DND-41 (cell line): Measurements from ENCODE around the gene SLC35F6.

ENCODE experiments used
- ATAC-seq: fragments of 200-7000 bp; cut with Tn5 transposase; 3 replicates; pipeline ENCODE4 v1.9.1; 2021; ENCODE audit warnings: low read depth; ENCODE audit not compliant: insufficient read depth
- DNase-seq: peaks from one replicate; pipeline ENCODE4 v3.0.0-alpha.2; 2020
- H2AFZ ChIP-seq: 2 replicates; pipeline ENCODE4 v1.6.0; 2012; ENCODE audit warnings: low read depth, low read length
- H3K27ac ChIP-seq: 2 replicates; pipeline ENCODE4 v1.5.1; 2012; ENCODE audit warnings: low read length, inconsistent platforms
- H3K27me3 ChIP-seq: fragments of 200-600 bp; sonication (generic); 2 replicates; pipeline ENCODE4 v1.6.0; 2012; ENCODE audit warnings: low read length, mild to moderate bottlenecking, inconsistent platforms; ENCODE audit not compliant: insufficient read depth, poor library complexity
- H3K36me3 ChIP-seq: 2 replicates; pipeline ENCODE4 v1.5.1; 2012; ENCODE audit warnings: low read length, inconsistent platforms; ENCODE audit not compliant: insufficient read depth
- H3K4me1 ChIP-seq: 2 replicates; pipeline ENCODE4 v1.5.1; 2012; ENCODE audit warnings: mild to moderate bottlenecking, low read length; ENCODE audit not compliant: insufficient read depth
- H3K4me2 ChIP-seq: 2 replicates; pipeline ENCODE4 v1.6.0; 2012; ENCODE audit warnings: mild to moderate bottlenecking, moderate library complexity, low read length, inconsistent platforms; ENCODE audit not compliant: insufficient read depth
- H3K4me3 ChIP-seq, 2 experiments: fragments of 200-600 bp in 1 of 2; shearing (Covaris generic) in 1 of 2; 2 replicates each; pipeline ENCODE4 v1.5.1; 2012 to 2016; ENCODE audit warnings: inconsistent platforms in 2 of 2, low read length in 2 of 2, mild to moderate bottlenecking in 2 of 2, low read depth in 1 of 2, moderate library complexity in 1 of 2
- H3K79me2 ChIP-seq: 2 replicates; pipeline ENCODE4 v1.6.0; 2012; ENCODE audit warnings: low read length, inconsistent platforms; ENCODE audit not compliant: insufficient read depth
- H3K9ac ChIP-seq: 2 replicates; pipeline ENCODE4 v1.6.0; 2012; ENCODE audit warnings: low read depth, mild to moderate bottlenecking, inconsistent platforms, low read length, moderate library complexity
- H3K9me3 ChIP-seq: 2 replicates; pipeline ENCODE4 v1.5.1; 2012; ENCODE audit warnings: low read length, moderate library complexity, mild to moderate bottlenecking, inconsistent platforms; ENCODE audit not compliant: insufficient read depth, severe bottlenecking
- H4K20me1 ChIP-seq: 2 replicates; pipeline ENCODE4 v1.6.0; 2012; ENCODE audit warnings: low read length; ENCODE audit not compliant: insufficient read depth
- EZH2 ChIP-seq: IDR thresholded peaks from 3 replicates; pipeline ENCODE4 v1.6.1; 2012; ENCODE audit warnings: borderline replicate concordance, low read depth, mild to moderate bottlenecking, moderate library complexity, low read length, inconsistent platforms; ENCODE audit not compliant: severe bottlenecking
- TF ChIP-seq, protein P1 (sequence below): IDR thresholded peaks from 2 replicates; pipeline ENCODE4 v1.5.1; 2012; ENCODE audit warnings: borderline replicate concordance, low read length, moderate library complexity, mild to moderate bottlenecking; ENCODE audit not compliant: poor library complexity, severe bottlenecking; ENCODE audit errors: extremely low read depth

The SLC35F6 gene

DNA sequence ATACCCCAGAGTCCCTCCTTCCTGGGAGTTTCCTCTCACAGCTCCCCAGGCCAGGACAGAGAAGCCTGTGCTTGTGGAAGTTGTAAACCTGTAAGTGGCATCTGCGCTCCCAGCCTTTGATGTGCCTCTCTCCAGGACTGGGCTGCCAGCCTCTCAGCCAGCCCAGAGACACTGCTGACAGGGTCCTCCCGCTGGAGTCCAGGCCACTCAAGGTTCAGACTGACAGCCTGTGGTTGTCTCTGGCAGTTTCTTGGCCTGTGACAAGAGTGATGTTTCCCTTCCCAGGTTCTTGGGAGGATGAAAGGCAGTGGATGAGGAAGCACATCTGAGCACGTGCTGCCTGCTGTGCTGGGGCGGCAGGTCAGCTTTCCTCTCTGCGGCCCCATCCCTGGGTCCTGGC is 3.0 kb downstream of the SLC35F6 start:
- Histone ChIP-seq H3K79me2 (peaks cover 76% of the 10 kb centered on the region), H3K27me3 (no peaks in the 10 kb centered on the region), H3K9me3 (no peaks in the 10 kb centered on the region), H3K27ac (no peak overlapping the region), H4K20me1 (peaks cover 50% of the 10 kb centered on the region), H3K4me1 (peaks cover 34% of the 10 kb centered on the region), H3K4me3 (no peak overlapping the region), H3K9ac (peak overlapping the region; percentile 18; the same call in 1 of the 2 replicates), H3K4me2 (peak overlapping the region; percentile 24), H2AFZ (no peak overlapping the region), H3K36me3 (peaks cover 10% of the 10 kb centered on the region)
- no peak for DNase-seq
- TF ChIP-seq EZH2 = no peak
- TF ChIP-seq, protein P1, sequence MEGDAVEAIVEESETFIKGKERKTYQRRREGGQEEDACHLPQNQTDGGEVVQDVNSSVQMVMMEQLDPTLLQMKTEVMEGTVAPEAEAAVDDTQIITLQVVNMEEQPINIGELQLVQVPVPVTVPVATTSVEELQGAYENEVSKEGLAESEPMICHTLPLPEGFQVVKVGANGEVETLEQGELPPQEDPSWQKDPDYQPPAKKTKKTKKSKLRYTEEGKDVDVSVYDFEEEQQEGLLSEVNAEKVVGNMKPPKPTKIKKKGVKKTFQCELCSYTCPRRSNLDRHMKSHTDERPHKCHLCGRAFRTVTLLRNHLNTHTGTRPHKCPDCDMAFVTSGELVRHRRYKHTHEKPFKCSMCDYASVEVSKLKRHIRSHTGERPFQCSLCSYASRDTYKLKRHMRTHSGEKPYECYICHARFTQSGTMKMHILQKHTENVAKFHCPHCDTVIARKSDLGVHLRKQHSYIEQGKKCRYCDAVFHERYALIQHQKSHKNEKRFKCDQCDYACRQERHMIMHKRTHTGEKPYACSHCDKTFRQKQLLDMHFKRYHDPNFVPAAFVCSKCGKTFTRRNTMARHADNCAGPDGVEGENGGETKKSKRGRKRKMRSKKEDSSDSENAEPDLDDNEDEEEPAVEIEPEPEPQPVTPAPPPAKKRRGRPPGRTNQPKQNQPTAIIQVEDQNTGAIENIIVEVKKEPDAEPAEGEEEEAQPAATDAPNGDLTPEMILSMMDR = no peak
- no peak for ATAC-seq

GRCh38 chr2:26767894-26768487 is 3.9 kb downstream of the SLC35F6 start:
- Histone ChIP-seq H3K9me3 (no peaks in the 10 kb centered on the region), H3K4me1 (peaks cover 34% of the 10 kb centered on the region), H3K36me3 (peaks cover 10% of the 10 kb centered on the region), H3K4me3 (no peak overlapping the region), H3K27ac (no peak overlapping the region), H3K27me3 (no peaks in the 10 kb centered on the region), H2AFZ (no peak overlapping the region), H3K79me2 (peaks cover 84% of the 10 kb centered on the region), H3K9ac (no peak overlapping the region), H4K20me1 (peaks cover 56% of the 10 kb centered on the region), H3K4me2 (no peak overlapping the region)
- no peak for TF ChIP-seq EZH2
- TF ChIP-seq, protein P1 = no peak
- DNase-seq = no peak
- ATAC-seq = no peak

- no peak overlapping the region for H3K4me2 ChIP-seq
- no peaks in the 10 kb centered on the region for H3K9me3 ChIP-seq
- H3K36me3 ChIP-seq = peaks cover 11% of the 10 kb centered on the region
- H3K27me3 ChIP-seq = no peaks in the 10 kb centered on the region
- H3K4me1 ChIP-seq = peaks cover 27% of the 10 kb centered on the region
- no peak overlapping the region for H2AFZ ChIP-seq
- no peak for TF ChIP-seq EZH2
- TF ChIP-seq, protein P1 = no peak
- ATAC-seq (no peak), DNase-seq (no peak)
- H3K4me3 ChIP-seq = no peak overlapping the region
- peaks cover 57% of the 10 kb centered on the region for H4K20me1 ChIP-seq
- H3K27ac ChIP-seq = no peak overlapping the region
- H3K9ac ChIP-seq = no peak overlapping the region
- H3K79me2 ChIP-seq = peaks cover 86% of the 10 kb centered on the region
These were observed 4.6 kb downstream of the SLC35F6 start for GRCh38 chr2:26768759-26769088.
